ENCODE data around the gene MYOZ1.

Gene MYOZ1

DNA sequence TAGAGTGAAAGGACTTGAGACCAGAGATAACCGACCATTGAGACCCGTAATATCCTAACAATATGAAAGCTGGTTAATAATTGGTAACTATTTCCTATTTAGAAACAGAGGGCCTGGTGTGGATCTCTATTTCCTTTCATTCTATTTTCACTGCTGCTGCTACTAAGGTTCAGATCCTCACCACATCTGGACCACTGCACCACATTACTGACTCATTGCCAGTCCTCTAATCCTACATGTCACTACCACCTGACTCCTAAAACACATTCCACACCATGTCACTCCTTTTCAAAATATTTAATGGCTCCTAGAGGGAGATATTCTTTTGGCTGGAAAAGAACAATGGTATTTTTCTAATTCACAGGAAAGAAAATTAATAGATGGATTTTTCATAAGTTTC is 56.5 kb downstream of the MYOZ1 start:
- WGBS (ENCODE audit: extremely low coverage, insufficient coverage, insufficient read length): no CpG with 5 or more reads among the region's 2 CpGs
- Histone ChIP-seq H4K8ac (ENCODE audit: low read depth, low read length) (no peak overlapping the region), H3K4me2 (ENCODE audit: low read length) (no peak overlapping the region), H3K4me1 (ENCODE audit: control insufficient read depth in 1 of 2, insufficient read depth in 2 of 2, low read length in 2 of 2) (no peaks in the 10 kb centered on the region), H3K27ac (ENCODE audit: low read depth, low read length) (no peak overlapping the region), H2BK120ac (ENCODE audit: insufficient read depth, low read length, poor library complexity) (no peak overlapping the region), H2AFZ (ENCODE audit: insufficient read depth, low read length, poor library complexity) (no peak overlapping the region), H3K14ac (ENCODE audit: low read length) (no peak overlapping the region), H4K12ac (ENCODE audit: low read depth, low read length) (no peak overlapping the region), H3K23ac (ENCODE audit: low read length) (no peak overlapping the region), H3K79me2 (ENCODE audit: control insufficient read depth, insufficient read depth, low read length, poor library complexity) (no peaks in the 10 kb centered on the region), H3K4ac (ENCODE audit: low read depth, low read length) (no peak overlapping the region), H3K27me3 (ENCODE audit: insufficient read depth, low read length) (no peaks in the 10 kb centered on the region), H2BK5ac (ENCODE audit: low read depth, low read length, poor library complexity) (no peak overlapping the region), H3K4me3 (ENCODE audit: low read depth, low read length) (no peak overlapping the region), H2BK12ac (ENCODE audit: low read length) (no peak overlapping the region), H2AK5ac (ENCODE audit: low read length) (no peak overlapping the region), H3K36me3 (ENCODE audit: control insufficient read depth in 1 of 2, insufficient read depth in 2 of 2, low read length in 2 of 2) (no peaks in the 10 kb centered on the region), H3K18ac (ENCODE audit: low read length) (no peak overlapping the region), H3K79me1 (ENCODE audit: low read length) (no peaks in the 10 kb centered on the region), H4K91ac (ENCODE audit: low read depth, low read length) (no peak overlapping the region), H3K9me3 (ENCODE audit: insufficient read depth, low read depth, low read length) (peaks cover 1% of the 10 kb centered on the region), H3K9ac (ENCODE audit: low read length) (no peak overlapping the region)
- DNase-seq: no peak

DNA sequence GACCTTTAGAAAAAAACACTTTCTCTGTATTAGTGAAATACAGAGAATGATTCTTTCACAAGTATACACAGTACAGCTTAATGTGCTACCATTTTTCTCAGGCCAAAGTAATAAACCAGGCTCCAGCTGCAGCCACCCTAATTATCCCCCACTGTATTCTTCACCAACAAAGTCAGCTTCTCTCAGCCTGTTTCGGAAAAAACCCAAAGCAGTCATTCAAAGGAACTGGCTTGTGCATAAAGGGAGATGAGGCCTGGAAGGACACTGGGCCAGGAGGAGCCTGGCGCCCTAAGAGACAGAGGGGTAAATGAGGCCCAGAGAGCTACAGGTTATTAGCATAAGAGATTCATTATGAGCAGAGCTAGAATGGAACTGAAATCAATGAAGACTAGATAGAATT is 59.4 kb downstream of the MYOZ1 start:
- H2AFZ ChIP-seq (ENCODE audit: insufficient read depth, low read length, poor library complexity): no peak overlapping the region
- no peak overlapping the region for H2BK5ac ChIP-seq (ENCODE audit: low read depth, low read length, poor library complexity)
- no peak overlapping the region for H3K23ac ChIP-seq (ENCODE audit: low read length)
- DNase-seq: no peak
- no peak overlapping the region for H2BK120ac ChIP-seq (ENCODE audit: insufficient read depth, low read length, poor library complexity)
- H3K9me3 ChIP-seq (ENCODE audit: insufficient read depth, low read depth, low read length): peaks cover 1% of the 10 kb centered on the region
- no peak overlapping the region for H3K4ac ChIP-seq (ENCODE audit: low read depth, low read length)
- H3K79me1 ChIP-seq (ENCODE audit: low read length): no peaks in the 10 kb centered on the region
- no peaks in the 10 kb centered on the region for H3K27me3 ChIP-seq (ENCODE audit: insufficient read depth, low read length)
- no peak overlapping the region for H2BK12ac ChIP-seq (ENCODE audit: low read length)
- no peak overlapping the region for H4K91ac ChIP-seq (ENCODE audit: low read depth, low read length)
- H4K12ac ChIP-seq (ENCODE audit: low read depth, low read length): no peak overlapping the region
- no peaks in the 10 kb centered on the region for H3K36me3 ChIP-seq (ENCODE audit: control insufficient read depth in 1 of 2, insufficient read depth in 2 of 2, low read length in 2 of 2)
- H3K4me2 ChIP-seq (ENCODE audit: low read length): no peak overlapping the region
- H3K79me2 ChIP-seq (ENCODE audit: control insufficient read depth, insufficient read depth, low read length, poor library complexity): no peaks in the 10 kb centered on the region
- H3K27ac ChIP-seq (ENCODE audit: low read depth, low read length): no peak overlapping the region
- no peak overlapping the region for H3K14ac ChIP-seq (ENCODE audit: low read length)
- H3K9ac ChIP-seq (ENCODE audit: low read length): no peak overlapping the region
- no peak overlapping the region for H4K8ac ChIP-seq (ENCODE audit: low read depth, low read length)
- H3K4me3 ChIP-seq (ENCODE audit: low read depth, low read length): no peak overlapping the region
- no peak overlapping the region for H2AK5ac ChIP-seq (ENCODE audit: low read length)
- no CpG with 5 or more reads among the region's 2 CpGs for WGBS (ENCODE audit: extremely low coverage, insufficient coverage, insufficient read length)
- peaks cover 0 to 3% of the 10 kb centered on the region in 2 experiments for H3K4me1 ChIP-seq (ENCODE audit: control insufficient read depth in 1 of 2, insufficient read depth in 2 of 2, low read length in 2 of 2)
- no peak overlapping the region for H3K18ac ChIP-seq (ENCODE audit: low read length)

Measured in trophoblast cell (in vitro differentiated cells and primary cell).